NCI-H82 (cell line): Measurements from ENCODE around the gene KCTD7.
A peak's percentile ranks its signal among the peaks of the same experiment; 100 is the strongest.
"Not testable (repeated sequence)": the region's sequence is repeated elsewhere in the genome, so short reads cannot be mapped to it uniquely, and the experiment has no call there.

Source experiments
- DNase-seq: peaks from one replicate; lab custom pipeline; 2025; lab: John Stamatoyannopoulos, UW

The KCTD7 gene

GRCh38 chr7:66654275-66655112 is 25.8 kb downstream of the KCTD7 start:
- DNase-seq, result peak; percentile 98

DNA sequence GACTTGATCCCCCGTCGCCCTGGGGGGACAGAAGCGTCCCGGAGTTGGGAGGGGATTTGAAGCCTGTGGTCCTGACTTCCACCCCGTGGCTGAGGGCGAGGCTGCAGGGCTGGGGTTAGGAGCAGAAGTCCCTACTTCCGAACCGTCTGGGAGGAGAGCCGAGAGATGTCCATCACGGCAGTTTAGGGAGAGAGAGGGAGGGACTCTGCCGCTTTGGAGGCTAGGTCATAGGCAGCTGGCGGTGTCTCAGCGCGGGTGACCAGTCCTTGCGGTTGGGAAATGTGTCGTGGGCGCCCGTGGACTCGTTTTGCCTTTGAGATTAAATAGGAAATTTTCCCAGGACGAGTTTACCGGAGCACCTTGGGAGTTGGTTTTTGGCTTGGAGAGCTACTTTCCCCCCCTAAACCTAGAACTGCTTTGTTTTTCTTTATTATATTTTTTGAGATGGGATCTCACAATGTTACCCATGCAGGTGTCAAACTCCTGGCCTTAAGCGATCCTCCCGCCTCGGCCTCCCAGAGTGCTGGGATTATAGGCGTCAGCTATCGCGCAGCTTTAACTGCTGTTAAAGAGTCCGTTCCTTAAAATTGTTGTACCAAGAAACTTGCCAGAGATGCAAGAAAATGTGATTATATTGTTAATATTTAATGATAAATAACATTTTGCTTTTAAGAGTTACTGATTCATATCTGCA is 26.6 kb downstream of the KCTD7 start:
- DNase-seq, result peak; percentile 56

GRCh38 chr7:66655826-66656485 is 27.3 kb downstream of the KCTD7 start:
- DNase-seq, result not testable (repeated sequence)

DNA sequence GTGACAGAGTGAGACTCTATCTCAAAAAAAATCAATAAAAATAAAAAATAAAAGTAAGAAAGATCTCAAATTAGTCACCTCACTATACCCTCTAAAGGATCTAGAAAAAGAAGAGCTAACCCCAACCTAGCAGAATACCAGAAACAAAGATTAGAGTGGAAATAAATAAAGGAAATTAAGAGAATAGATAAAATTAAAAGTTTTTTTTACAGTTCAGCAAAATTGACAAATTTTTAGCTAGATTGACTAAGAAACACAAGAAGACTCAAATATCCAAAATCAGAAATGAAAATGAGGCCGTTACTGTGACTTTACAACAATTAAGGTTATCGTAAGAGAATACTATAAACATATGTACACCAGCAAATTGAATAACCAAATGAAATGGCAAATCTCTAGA is 29.1 kb downstream of the KCTD7 start:
- no peak for DNase-seq

GRCh38 chr7:66662646-66663264 is 34.1 kb downstream of the KCTD7 start:
- DNase-seq, result no peak

GRCh38 chr7:66664590-66665293 is 36.1 kb downstream of the KCTD7 start:
- peak; percentile 95 for DNase-seq

DNA sequence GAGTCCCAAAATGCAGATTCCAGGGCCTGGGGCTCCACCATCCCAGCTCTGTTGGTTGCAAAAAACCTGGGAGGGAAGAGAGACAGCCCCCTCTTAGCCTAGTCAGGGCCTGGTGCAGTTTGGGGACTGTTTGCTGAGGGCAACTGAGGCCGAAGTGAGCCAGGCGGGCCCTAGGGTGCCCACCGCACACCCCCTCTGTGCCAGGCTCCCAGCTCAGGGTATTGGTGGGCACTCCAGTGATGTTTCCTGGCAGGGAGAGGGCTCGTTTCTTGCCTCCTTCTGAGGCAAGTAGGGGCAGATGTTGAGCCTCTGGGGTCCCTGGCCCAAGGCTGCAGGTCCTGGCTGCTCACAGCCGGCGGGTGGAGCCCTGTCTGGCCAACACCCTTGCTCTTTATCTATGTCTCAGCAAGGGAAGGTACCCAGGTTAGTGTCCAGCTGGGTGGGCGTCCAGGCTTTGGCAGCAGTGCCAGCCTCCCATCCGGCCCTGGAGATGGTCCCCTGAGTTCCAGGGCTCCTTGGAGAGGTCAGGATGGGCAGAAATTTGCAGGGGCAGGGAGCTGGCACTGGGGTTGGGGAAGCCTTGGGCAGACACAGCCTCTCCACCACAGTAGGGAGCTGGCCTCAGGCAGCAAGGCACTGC is 37.8 kb downstream of the KCTD7 start:
- DNase-seq, result no peak

DNA sequence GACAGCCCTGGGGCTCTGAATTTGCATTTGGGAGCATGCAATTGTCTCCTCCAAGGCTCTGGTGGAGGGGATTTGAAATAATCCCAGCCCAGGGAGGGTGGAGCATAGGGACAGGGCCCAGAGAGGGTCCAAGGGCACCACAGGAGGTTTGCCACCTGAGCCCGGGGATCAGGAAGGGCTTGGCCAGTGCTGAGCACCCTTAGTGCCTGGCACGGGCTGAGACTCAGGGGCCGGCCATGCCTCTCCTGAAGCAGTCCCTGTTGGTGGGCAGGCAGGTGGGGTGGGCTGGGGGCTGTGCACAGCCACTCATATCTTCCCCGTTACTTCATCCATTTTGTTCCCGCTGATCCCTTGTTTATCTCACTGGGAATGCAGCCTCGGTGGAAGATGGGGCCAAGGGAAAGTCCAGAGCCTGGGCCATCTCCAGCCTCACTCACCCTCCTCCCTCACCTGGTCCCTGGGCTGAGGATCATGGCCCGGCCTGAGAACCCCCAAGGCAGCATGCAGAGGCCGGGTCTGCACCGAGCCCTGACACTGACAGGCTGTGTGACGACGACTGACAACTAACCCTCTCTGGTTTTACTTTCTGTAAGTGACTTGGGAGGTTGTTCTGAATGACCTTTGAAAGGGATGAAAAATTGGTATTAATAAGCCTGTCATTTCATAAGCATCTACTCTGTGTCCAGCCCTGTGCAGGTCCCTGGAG is 38.5 kb downstream of the KCTD7 start:
- DNase-seq, result no peak

DNA sequence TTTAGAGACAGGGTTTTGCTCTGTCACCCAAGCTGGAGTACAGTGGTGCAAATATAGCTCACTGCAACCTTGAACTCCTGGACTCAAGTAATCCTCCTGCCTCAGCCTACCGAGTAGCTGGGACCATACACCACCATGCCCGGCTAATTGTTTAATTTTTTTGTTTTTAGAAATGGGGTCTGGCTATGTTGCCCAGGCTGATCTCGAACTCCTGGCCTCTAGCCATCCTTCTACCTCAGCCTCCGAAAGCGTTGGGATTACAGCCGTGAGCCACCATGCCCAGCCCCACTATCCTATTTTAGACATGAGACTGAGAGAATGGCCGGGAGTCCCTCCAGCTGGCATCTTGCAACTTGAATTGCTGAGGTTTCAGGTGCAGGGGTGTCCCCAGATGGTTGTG is 39.4 kb downstream of the KCTD7 start:
- no peak for DNase-seq

DNA sequence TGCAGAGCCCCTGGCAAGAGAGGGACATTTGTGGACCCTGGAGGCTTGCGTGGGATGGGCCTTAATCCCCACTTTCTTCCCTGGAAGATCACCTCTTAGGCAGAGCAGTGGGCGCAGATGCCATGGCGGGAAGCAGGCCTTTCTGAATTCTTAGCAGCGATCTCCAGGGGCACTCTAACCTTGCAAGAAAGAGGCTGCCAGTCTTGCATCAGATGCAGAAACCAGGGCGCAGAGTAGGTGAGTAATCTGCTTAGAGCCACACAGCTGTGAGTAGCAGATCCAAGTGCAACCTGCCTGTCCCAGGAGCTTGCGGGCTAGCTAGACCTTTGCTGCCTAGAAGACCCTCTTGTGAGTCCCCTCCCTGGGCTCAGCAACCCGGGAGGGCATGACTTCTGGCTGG is 40.0 kb downstream of the KCTD7 start:
- DNase-seq, result no peak

GRCh38 chr7:66669088-66669487 is 40.4 kb downstream of the KCTD7 start:
- DNase-seq, result no peak

- no peak for DNase-seq
Observed at GRCh38 chr7:66669496-66669895, 40.8 kb downstream of the KCTD7 start.

DNA sequence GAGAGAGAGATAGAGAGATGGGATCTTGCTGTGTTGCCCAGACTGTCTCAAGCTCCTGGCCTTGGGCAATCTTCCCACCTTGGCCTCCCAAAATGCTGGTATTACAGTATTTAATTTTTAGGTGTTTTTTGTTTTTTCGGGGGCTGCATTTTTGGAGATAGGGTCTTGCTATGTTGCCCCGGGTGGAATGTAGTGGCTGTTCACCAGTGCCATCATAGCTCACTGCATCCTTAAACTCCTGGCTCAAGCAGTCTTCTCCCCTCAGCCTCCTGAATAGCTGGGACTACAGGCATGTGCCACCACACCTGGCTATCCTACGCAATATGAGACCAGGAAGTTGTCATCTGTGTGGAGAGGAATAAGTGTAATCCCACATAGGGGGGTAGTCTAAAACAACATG is 42.4 kb downstream of the KCTD7 start:
- DNase-seq, result no peak

DNA sequence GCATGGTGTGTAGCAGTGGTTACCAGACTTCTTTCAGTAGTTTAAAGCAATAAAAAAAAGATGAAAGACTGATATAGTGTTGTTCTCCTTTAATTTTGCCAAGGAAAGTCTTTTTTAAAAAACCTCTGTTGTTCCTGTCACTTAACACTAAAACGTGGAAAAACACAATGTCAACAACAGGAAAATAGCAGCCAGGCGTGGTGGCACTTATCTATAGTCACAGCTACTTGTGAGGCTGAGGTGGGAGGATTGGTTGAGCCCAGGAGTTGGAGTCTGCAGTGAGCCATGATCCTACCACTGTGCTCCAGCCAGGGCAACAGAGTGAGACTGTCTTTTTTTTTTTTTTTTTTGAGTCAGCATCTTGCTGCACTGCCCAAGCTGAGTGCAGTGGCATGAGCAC is 42.8 kb downstream of the KCTD7 start:
- DNase-seq, result not testable (repeated sequence)

DNA sequence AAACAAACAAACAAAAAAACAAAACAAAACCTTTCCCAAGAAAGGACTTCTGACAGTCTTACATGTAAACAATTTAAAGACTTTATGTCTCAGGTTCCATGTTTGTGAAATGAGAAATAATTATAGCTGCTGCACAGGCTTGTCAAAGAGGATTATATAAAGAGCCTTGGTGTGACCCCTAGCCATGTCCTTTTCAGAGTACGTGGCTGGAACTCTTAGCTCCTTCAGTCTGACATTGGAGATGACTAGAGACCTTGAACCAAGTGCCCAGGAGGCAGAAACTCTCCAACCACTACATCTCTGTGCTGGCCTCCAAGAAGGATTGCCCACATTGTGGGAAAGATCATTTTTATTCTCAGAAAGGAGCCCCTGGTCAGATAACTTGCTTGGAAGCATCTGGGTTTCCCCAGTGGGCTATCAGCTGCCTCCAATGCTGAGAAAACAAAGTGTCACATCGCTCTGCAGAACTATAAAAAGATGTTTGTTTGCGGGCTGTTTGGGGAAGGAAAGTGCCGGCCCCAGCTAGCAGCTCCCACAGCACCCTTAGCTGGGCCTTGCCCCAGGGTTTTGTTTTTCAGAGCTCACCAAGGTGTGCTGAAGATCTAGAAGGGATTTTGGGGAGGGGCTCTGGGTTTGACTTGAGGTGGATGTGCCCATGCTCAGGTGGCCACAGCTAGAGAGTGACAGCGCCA is 43.9 kb downstream of the KCTD7 start:
- DNase-seq, result not testable (repeated sequence)

- DNase-seq, result peak; percentile 10
Observed at GRCh38 chr7:66673124-66673640, 44.5 kb downstream of the KCTD7 start.

DNA sequence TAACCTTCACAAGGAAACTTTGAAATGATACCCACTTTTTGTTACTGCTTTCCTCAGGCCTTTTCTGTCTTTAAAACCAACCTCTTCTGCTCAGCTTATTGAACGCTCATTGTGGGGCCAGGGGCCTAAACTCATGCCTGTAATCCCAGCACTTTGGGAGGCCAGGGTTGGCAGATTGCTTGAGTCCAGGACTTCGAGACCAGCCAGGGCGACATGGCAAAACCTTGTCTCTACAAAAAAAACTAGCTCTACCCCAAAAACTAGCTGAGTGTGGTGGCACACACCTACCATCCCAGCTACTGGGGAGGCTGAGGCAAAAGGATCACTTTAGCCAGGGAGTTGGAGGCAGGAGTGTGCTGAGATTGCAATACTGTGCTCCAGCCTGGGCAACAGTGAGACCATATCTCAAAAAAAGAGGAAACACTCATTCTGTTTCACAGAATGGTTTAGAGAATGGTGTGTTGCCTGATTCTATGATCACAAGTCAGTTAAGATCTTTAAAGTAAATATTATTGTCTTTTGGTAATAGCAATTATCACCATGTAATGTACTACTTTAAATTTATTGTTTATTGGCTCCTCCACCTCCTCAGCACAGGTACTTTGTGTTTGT is 51.1 kb downstream of the KCTD7 start:
- DNase-seq, result no peak

DNA sequence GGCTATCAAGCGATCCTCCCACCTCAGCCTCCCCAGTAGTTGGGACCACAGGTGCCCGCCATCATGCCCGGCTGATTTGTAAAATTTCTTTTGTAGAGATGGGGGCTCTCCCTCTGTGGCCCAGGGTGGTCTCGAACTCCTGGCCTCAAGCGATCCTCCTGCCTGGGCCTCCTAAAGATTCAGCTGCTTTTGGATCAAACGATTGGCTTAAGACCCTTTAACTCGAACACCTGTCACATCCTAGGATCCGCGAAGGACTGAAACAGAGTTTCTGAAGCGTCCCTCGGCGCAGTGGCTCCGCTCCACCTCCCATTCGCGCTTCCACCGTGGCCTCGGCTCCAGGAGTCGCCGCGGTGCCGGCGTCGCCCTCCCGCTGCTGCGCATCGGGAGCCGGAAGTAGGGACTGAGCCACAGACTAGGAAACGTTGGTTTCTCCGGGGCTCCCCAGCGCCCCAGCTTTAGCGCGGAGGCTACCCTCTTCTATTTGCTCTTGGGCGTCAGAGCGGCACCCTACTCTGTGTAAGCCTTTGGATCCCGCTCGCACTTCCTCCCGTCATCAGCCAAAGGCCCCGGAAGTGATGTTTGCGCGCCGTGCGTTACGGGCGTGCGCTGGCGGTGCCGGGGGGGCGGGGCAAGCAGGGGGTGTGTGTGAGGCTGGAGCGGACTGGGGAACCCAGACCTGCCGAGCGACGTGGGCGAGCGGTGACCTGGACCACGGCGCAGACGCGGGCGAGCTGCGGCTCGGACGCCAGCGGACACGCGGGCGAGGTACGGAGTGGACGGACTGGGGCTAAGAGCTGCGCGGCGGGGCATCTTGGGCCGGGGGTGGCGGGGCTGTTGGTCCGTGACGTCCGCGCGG is 53.0 kb downstream of the KCTD7 start:
- peak; percentile 95 for DNase-seq
